KOPT-K1 (cell line): ENCODE results near the gene MYO16.
"Not testable (repeated sequence)": the region's sequence is repeated elsewhere in the genome, so short reads cannot be mapped to it uniquely, and the experiment has no call there.

Experiments
- H3K27ac ChIP-seq: fragments of 200-600 bp; sonication (generic); 2 replicates; pipeline ENCODE4 v1.5.1; 2016; ENCODE audit warnings: antibody characterized with exemption, mild to moderate bottlenecking, low read depth, low read length; ENCODE audit not compliant: poor library complexity, severe bottlenecking
- H3K36me3 ChIP-seq: fragments of 200-600 bp; sonication (generic); 2 replicates; pipeline ENCODE4 v1.5.1; 2017; ENCODE audit warnings: antibody characterized with exemption, mild to moderate bottlenecking, low read length, moderate library complexity; ENCODE audit not compliant: insufficient read depth
- H3K9me3 ChIP-seq: fragments of 200-600 bp; sonication (generic); 2 replicates; pipeline ENCODE4 v1.5.1; 2017; ENCODE audit warnings: antibody characterized with exemption, low read length, mild to moderate bottlenecking; ENCODE audit not compliant: insufficient read depth, poor library complexity, severe bottlenecking

The MYO16 gene

DNA sequence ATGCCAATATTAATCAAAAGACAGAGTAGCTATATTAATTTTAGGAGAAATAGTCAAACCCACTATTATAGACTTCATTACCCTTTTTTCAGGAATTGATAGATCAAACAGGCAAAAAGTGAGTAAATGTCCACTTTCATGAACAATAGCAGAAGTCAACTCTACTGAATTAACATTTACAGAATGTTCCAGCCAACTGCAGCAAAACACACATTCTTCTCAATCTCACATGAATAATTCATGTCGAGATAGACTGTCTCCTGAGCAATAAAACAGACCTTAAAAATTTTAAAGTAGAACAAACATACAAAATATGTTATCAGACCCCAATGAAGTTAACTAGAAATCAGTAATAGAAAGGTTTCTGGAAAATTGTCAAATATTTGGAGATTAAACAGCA, 118.4 kb downstream of the MYO16 start:
- H3K9me3 ChIP-seq: no peaks in the 10 kb centered on the region
- H3K27ac ChIP-seq: no peak overlapping the region
- no peaks in the 10 kb centered on the region for H3K36me3 ChIP-seq

DNA sequence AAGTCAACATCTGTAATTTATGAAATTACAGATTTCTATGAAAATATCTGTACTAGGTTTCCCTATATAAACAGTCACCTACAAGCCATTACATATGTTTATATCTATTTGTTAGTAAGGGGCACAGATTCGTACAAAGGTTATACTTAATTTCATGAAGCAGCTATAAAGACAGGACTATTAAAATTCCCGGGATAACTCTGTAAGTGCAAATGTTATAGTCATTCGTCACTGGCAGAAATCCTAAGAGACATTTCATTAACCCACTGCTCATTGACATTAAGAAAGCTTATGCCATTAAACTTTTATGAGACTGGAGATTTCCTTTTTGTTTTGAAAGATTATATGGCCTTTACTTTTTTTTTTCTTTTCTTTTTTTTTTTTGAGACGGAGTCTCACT, 122.9 kb downstream of the MYO16 start:
- Histone ChIP-seq H3K27ac (no peak overlapping the region), H3K9me3 (no peaks in the 10 kb centered on the region), H3K36me3 (no peaks in the 10 kb centered on the region)

DNA sequence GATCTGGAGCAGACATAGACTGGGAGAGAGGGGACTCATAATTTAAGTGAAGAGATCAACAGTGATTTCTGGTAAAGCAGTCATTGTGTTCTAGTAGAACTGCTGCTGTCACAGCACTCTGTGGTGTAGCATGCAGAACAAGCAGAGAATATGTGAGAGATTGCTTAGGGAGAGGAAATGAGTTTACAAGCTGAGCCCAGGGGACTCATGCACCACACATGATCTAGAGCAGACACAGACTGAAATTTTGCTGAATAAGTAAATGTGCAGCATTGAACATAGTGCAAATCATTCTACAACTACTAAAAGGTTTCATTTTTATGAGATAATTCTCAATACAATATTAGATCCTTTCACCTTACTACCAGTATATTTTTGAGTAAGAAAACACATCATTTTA, 125.7 kb downstream of the MYO16 start:
- no peaks in the 10 kb centered on the region for H3K36me3 ChIP-seq
- no peak overlapping the region for H3K27ac ChIP-seq
- H3K9me3 ChIP-seq: no peaks in the 10 kb centered on the region

DNA sequence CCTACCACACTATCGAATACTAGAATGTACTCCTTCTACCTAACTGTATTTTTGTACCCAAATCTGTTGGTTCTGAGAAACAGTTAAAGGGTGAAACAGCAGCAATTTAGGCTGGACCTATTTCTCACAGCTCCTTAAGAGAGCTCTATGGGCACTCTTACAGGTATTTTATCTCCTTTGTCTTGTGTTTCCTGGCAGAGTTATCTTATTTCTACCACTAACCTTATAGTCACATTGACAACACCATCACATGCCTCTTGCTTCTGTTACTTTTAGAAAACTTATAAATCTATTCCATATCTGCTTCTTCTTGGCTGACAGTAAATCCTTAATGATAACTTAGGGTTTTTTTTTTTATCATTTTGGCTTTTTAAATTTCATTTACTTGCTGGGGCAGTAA, 130.7 kb downstream of the MYO16 start:
- Histone ChIP-seq H3K36me3 (no peaks in the 10 kb centered on the region), H3K9me3 (no peaks in the 10 kb centered on the region), H3K27ac (no peak overlapping the region)

DNA sequence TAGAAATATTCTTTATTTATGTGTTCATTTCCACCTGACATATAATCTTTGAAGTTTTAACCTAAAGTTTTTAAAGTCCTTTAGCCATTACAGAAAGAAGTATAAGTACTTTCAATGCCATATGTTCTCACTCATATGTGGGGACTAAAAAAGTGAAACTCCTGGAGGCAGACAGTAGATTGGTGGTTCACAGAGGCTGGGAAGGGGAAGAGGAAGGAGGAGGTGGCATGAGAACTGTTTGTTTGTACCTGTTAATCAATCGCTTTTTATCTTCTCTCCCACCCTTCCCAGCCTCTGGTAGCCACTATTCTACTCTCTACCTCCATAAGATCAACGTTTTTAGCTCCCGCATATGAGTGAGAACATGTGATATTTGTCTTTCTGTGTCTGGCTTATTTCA, 131.1 kb downstream of the MYO16 start:
- no peak overlapping the region for H3K27ac ChIP-seq

DNA sequence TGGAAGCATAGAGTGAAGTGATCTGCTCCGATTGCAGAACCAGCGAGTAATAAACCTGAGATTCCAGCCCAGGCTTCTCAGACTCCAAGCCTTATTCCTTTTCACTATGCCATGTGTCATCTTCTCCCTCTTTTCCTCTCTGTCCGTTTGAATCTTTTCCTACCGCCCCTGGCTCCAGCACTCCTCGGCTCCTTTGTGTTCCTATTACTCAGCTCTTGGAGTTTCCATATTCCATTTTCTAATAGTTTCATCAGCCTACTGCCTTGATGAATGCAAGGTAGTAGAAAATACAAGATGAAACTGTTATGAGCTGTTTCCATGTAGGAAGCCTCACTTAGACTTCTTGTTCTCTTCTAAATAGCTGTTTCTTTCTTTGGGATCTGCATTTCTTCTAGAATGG, 138.6 kb downstream of the MYO16 start:
- Histone ChIP-seq H3K36me3 (no peaks in the 10 kb centered on the region), H3K27ac (no peak overlapping the region), H3K9me3 (no peaks in the 10 kb centered on the region)

More for the DNA sequence above, 131.1 kb downstream of the MYO16 start:
- H3K36me3 ChIP-seq: no peaks in the 10 kb centered on the region
- no peaks in the 10 kb centered on the region for H3K9me3 ChIP-seq

DNA sequence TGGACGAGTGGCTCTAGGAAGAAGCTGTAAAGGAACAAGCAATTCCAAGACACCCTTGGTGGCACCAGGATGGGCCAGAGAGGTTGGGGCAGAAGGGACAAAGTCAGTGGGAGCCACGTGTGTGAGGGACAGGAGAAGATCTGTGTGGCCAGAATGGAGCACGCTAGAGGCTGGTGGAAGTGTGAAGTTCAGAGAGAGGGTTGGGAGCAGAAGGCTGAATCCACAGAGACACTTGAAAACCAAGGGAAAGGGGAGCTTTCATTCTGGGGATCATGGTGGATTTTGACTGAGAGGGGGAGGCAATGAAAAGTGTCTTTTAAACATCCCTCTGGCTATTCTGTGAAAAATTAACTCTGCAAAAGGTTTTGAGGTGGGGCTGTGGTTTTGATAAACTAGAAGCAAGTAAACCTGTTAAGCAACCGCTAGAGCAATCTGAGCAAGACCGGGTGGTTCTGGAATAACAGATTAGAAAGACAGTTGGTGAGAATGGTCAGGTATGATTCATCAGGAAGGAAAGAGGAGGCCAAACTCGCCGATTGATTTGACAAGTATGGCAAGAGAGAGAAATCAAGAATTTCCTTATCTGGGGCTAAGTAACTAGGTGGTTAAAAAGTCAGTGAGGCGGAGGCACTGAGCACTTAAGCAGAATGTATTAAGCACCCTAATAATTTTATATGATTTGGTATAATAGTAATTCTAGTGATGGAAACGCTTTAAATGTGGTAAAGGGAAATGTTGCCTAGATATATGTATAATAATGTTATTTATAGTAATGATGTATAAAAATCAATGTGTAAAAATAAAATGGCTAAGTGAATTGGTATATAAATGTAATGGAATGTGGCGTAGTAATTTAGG, 140.0 kb downstream of the MYO16 start:
- Histone ChIP-seq H3K27ac (no peak overlapping the region), H3K9me3 (no peaks in the 10 kb centered on the region)

DNA sequence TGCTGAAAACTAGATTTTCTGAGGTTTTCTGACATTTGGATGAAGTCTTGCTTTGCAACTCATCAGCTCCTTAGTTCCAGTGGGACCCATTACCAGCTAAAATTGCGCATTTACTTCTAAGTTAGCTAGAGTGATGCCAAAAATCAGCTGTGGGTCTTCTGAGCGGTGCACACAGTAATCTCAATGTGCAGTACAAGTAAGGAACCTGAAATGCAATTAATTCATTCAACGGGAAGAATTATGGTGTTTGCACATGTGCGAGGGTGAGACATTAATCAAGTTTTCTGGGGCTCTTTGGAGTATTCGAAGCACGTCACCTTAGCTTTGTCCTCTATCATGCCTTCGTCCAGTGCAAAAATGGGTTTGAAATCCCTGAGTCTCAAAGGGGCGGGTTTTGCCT, 146.2 kb downstream of the MYO16 start:
- no peak overlapping the region for H3K27ac ChIP-seq
- H3K9me3 ChIP-seq: no peaks in the 10 kb centered on the region
- no peaks in the 10 kb centered on the region for H3K36me3 ChIP-seq

More for the DNA sequence above, 140.0 kb downstream of the MYO16 start:
- H3K36me3 ChIP-seq: no peaks in the 10 kb centered on the region

DNA sequence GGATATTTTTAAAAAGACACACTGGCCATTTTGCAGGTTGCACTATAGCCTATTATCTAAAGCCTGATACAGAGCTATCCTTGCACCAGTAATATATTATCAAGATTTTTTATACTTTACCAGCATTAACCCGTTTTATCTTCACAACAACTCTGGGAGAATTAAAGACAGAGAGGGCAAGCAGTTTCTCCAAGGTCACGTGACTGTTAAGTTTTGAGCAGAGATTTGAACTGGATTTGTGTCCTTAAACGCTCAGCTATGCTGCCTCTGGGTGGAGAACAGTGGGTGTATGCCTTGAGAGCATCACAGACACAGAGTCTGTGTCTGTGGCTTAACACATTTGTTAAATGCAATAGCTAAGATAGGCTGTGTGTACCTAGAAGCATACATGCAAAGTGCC, 147.2 kb downstream of the MYO16 start:
- no peaks in the 10 kb centered on the region for H3K36me3 ChIP-seq
- no peaks in the 10 kb centered on the region for H3K9me3 ChIP-seq
- H3K27ac ChIP-seq: no peak overlapping the region

DNA sequence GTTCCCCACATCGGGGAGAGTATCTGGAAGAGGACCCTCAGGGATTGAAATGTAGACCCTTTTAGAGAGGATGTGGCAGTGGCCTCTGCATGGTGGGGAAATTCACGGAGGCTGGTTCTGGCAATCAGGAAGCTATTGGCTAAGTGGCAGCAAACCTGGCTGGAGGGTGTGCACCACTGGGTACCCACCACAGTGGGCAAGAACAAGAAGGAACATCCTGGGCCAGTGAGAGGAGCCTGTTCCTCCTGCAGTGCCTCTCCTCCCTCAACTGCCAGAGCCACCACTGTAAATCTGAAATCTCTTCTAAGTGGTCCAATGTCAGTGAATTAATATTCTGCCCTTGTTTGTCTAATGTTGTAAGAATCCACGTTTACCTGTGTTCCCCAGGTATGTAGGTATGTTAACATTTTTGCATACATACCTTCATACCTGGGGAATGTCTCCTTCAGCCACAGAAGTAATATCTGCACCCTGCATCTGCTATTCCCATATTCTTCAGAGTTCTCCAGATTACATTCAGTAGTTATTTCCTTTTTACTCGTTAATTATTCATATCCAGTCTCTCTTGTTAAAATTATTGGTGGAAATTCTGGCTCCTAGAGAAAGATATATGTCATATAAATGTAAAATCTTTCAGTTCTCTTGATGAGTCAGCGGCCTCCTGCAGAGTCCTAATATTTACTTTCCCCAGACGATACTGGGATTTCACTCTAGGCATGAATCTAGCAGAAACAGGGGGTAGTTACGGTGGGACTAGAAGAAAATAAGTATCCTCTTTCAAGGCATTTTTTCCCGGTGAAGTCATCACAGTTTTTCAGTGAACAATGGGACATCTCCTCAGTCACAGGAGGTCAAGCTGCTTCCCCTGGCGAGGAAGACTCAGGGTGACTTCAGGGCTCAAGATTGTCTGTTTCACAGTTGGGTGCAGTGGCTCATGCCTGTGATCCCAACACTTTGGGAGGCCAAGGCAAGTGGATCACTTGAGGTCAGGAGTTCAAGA, 148.3 kb downstream of the MYO16 start:
- no peak overlapping the region for H3K27ac ChIP-seq
- H3K36me3 ChIP-seq: no peaks in the 10 kb centered on the region
- no peaks in the 10 kb centered on the region for H3K9me3 ChIP-seq

DNA sequence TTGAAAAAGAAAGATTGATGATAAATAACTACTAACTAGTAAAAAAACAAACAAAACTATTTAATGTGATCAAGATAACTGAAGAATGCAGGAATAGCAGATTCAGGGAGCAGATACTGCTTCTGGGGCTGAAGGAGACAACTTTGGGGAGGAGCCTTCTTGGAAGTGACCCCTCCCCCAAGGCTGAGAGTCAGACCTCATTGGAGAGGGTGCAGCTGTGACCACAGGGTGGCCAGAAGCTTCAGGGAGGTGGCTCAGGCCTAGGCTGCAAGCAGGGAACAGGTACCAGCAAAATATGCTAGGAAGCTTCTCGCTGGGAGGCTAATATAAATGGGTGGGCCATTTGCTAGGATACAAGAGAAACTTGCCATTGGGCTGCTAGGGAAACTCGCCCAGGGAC, 149.9 kb downstream of the MYO16 start:
- Histone ChIP-seq H3K36me3 (no peaks in the 10 kb centered on the region), H3K9me3 (no peaks in the 10 kb centered on the region), H3K27ac (no peak overlapping the region)

DNA sequence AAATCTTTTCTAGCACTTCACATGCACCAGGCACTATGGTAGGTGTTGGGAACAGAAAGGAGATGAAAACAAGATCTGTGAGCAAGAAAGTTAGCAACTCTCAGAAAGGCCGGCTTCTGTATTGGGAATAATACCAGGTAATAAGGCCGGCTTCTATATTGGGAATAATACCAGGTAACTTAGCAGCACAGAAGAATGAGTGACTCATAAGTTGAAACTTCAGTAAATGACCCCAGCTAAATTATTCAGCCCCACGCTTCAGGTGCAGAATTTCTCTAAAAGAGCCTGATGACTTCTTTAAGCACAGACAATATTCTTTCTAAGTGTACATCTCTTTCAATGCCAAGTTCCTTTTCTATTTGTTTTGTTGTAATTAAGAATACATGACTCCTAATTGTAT, 151.3 kb downstream of the MYO16 start:
- Histone ChIP-seq H3K9me3 (no peaks in the 10 kb centered on the region), H3K27ac (no peak overlapping the region), H3K36me3 (no peaks in the 10 kb centered on the region)

DNA sequence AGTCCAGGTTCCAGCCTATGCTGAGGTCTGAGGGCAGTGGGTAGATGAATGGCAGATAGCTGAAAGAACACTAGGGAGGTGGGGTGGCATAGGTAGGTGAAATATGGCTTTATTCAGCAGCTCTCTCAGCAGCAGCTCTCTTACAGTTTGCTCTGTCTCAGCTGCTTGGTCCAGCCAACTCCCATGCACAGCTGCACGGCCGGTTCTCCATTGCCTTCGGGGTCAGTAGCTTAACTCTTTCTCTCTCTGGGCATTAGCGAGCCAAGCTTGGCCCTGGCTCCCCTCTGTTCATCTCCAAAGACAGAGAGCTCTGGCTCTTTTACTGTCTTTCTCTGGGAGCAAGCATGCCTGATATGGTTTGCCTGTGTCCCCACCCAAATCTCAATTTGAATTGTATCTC, 151.9 kb downstream of the MYO16 start:
- Histone ChIP-seq H3K27ac (no peak overlapping the region), H3K9me3 (no peaks in the 10 kb centered on the region), H3K36me3 (no peaks in the 10 kb centered on the region)

DNA sequence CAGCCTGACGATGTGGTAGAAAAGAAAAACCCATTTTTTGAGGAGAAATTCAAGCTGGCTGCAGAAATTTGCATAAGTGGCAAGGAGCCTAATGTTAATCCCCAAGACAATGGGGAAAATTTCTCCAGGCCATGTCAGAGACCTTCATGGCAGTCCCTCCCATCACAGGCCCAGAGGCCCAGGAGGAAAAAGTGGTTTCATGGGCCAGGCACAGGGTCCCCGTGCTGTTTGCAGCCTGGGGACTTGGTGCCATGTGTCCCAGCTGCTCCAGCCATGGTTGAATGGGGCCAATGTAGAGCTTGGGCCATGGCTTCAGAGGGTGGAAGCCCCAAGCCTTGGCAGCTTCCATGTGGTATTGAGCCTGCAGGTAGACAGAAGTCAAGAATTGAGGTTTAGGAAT, 153.1 kb downstream of the MYO16 start:
- not testable (repeated sequence) for H3K9me3 ChIP-seq, H3K36me3 ChIP-seq, H3K27ac ChIP-seq

DNA sequence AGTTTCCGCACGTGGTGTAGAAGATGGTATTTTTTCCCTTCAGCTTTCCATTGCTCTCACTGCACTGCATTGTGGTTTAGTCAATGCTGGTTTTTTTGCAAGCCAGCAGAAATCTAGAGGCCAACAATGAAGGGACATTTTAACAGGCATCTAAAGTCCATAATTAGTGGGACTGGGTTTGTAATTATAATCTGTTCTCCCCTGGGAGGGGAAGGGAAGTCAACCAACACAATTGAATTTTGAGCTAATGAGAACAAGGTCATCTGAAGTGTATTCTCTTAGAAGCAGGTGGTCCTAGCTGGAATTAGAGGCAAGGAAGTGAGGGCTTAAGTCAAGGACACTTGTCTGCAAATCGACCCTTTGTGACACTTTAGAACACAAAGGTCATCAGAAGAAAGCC, 156.4 kb downstream of the MYO16 start:
- Histone ChIP-seq H3K27ac (no peak overlapping the region), H3K36me3 (no peaks in the 10 kb centered on the region), H3K9me3 (no peaks in the 10 kb centered on the region)
